Ishikawa (cell line): ENCODE measurements around the gene OR52I1.

ENCODE experiments used
- CEBPB ChIP-seq: IDR thresholded peaks from 2 replicates; pipeline ENCODE4 v1.6.1; 2012
- CREB1 ChIP-seq: IDR thresholded peaks from 2 replicates; pipeline ENCODE4 v1.6.1; 2012; ENCODE audit warnings: low read depth
- EGR1 ChIP-seq: IDR thresholded peaks from 2 replicates; pipeline ENCODE4 v1.6.1; 2012
- EP300 ChIP-seq: IDR thresholded peaks from 2 replicates; pipeline ENCODE4 v1.6.1; 2012; ENCODE audit warnings: borderline replicate concordance
- FOXM1 ChIP-seq: IDR thresholded peaks from 2 replicates; pipeline ENCODE4 v1.6.1; 2012; ENCODE audit warnings: low read depth, borderline replicate concordance
- MAX ChIP-seq: IDR thresholded peaks from 2 replicates; pipeline ENCODE4 v1.6.1; 2012
- NFIC ChIP-seq: IDR thresholded peaks from 2 replicates; pipeline ENCODE4 v1.6.1; 2012
- RAD21 ChIP-seq: IDR thresholded peaks from 2 replicates; pipeline ENCODE4 v1.6.1; 2012; ENCODE audit warnings: low read depth
- REST ChIP-seq: IDR thresholded peaks from 2 replicates; pipeline ENCODE4 v1.6.1; 2012; ENCODE audit warnings: low read depth, mild to moderate bottlenecking
- TAF1 ChIP-seq: IDR thresholded peaks from 2 replicates; pipeline ENCODE4 v1.6.1; 2012; ENCODE audit warnings: low read depth, mild to moderate bottlenecking
- TCF12 ChIP-seq: IDR thresholded peaks from 2 replicates; pipeline ENCODE4 v1.6.1; 2012; ENCODE audit warnings: low read depth
- TEAD4 ChIP-seq: IDR thresholded peaks from 2 replicates; pipeline ENCODE4 v1.6.1; 2012
- USF1 ChIP-seq: IDR thresholded peaks from 2 replicates; pipeline ENCODE4 v1.6.1; 2012
- YY1 ChIP-seq: IDR thresholded peaks from 2 replicates; pipeline ENCODE4 v1.6.1; 2012; ENCODE audit warnings: low read depth
- ZBTB7A ChIP-seq: IDR thresholded peaks from 2 replicates; pipeline ENCODE4 v1.6.1; 2012; ENCODE audit warnings: low read depth

Gene OR52I1

GRCh38 chr11:4577761-4578160 is 16.1 kb upstream of the OR52I1 start:
- TF ChIP-seq NFIC (0 out of 2 replicates have a peak, but pooled peaks have one; percentile 27), TEAD4 (no peak)

GRCh38 chr11:4578624-4579023 is 15.2 kb upstream of the OR52I1 start:
- TF ChIP-seq MAX: no peak
- TF ChIP-seq TAF1: no peak
- no peak for TF ChIP-seq TEAD4
- TF ChIP-seq REST: no peak
- no peak for TF ChIP-seq CREB1
- no peak for TF ChIP-seq ZBTB7A
- no peak for TF ChIP-seq TCF12
- no peak for TF ChIP-seq EGR1
- no peak for TF ChIP-seq CEBPB
- no peak for TF ChIP-seq EP300

GRCh38 chr11:4580124-4580523 is 13.7 kb upstream of the OR52I1 start:
- no peak for TF ChIP-seq TAF1
- TF ChIP-seq MAX: no peak
- no peak for TF ChIP-seq TCF12
- TF ChIP-seq EGR1: no peak
- TF ChIP-seq NFIC: no peak
- TF ChIP-seq EP300: no peak
- no peak for TF ChIP-seq USF1
- no peak for TF ChIP-seq FOXM1
- TF ChIP-seq CREB1: no peak
- TF ChIP-seq RAD21: no peak
- no peak for TF ChIP-seq REST
- TF ChIP-seq YY1: no peak
- no peak for TF ChIP-seq ZBTB7A
- no peak for TF ChIP-seq TEAD4
- TF ChIP-seq CEBPB: no peak

- TF ChIP-seq USF1 (no peak), RAD21 (no peak), CREB1 (no peak), EGR1 (no peak), TAF1 (no peak), CEBPB (no peak), ZBTB7A (no peak), REST (no peak), FOXM1 (no peak)
These were observed 12.4 kb upstream of the OR52I1 start, which contains the start of gene OR52I2 for GRCh38 chr11:4581443-4581842. Gene OR52I2, plus strand, starts transcription at chr11:4581743.

- no peak for TF ChIP-seq FOXM1
- TF ChIP-seq CEBPB: no peak
- TF ChIP-seq TEAD4: no peak
- TF ChIP-seq EGR1: no peak
- no peak for TF ChIP-seq TAF1
- TF ChIP-seq NFIC: no peak
- TF ChIP-seq EP300: no peak
- no peak for TF ChIP-seq YY1
- TF ChIP-seq MAX: no peak
- TF ChIP-seq TCF12: no peak
- TF ChIP-seq USF1: no peak
- TF ChIP-seq REST: no peak
- TF ChIP-seq CREB1: no peak
- no peak for TF ChIP-seq RAD21
- TF ChIP-seq ZBTB7A: no peak
These were observed 4.8 kb upstream of the OR52I1 start for GRCh38 chr11:4589017-4589416.
